ENCODE data around the gene DDIT3.
"Not testable (repeated sequence)": the region's sequence is repeated elsewhere in the genome, so short reads cannot be mapped to it uniquely, and the experiment has no call there.

Gene DDIT3

DNA sequence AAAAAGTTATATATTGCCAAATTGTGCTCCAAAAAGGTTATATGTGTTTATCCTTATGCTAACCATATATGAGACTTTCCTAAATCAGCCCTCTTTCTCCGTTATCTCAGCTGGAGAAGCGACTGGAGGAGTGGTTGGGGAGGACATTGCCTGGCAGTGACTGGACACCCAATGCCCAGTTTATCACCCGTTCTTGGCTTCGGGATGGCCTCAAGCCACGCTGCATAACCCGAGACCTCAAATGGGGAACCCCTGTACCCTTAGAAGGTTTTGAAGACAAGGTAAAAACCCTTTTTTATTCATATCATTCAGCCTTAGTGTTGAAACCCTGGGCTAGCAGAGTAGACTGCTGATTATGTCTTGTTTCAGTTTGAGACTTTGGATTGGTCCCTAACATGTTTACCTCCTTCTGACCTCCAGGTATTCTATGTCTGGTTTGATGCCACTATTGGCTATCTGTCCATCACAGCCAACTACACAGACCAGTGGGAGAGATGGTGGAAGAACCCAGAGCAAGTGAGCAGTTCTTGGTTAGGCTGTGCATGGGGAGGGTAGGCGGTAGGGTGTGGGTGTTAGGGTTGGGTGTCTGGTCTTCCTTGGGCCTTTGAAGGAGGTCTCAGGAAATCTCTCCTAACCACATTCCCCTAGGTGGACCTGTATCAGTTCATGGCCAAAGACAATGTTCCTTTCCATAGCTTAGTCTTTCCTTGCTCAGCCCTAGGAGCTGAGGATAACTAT lies 8.6 kb downstream of the DDIT3 start:
- no peak for DNase-seq

DNA sequence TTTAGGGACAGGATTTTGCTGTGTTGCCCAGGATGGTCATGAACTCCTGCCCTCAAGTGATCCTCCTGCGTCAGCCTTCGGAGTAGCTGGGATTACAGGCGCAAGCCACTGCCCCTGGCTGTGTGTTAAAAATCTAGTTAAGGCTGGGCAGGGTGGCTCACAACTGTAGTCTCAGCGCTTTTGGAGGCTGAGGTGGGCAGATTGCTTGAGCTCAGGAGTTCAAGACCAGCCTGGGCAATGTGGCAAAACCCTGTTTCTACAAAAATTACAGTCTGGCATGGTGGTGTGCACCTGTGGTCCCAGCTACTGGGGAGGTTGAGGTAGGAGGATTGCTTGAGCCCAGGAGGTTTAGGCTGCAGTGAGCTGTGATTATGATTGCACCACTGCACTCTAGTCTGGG lies 9.2 kb downstream of the DDIT3 start:
- DNase-seq, result no peak

DNA sequence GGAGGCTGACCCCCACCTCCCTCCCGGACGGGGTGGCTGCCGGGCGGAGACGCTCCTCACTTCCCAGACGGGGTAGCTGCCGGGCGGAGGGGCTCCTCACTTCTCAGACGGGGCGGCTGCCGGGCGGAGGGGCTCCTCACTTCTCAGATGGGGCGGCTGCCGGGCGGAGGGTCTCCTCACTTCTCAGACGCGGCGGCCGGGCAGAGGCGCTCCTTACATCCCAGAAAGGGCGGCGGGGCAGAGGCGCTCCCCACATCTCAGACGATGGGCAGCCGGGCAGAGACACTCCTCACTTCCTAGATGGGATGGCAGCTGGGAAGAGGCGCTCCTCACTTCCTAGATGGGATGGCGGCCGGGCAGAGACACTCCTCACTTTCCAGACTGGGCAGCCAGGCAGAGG lies 12.5 kb downstream of the DDIT3 start:
- not testable (repeated sequence) for DNase-seq

DNA sequence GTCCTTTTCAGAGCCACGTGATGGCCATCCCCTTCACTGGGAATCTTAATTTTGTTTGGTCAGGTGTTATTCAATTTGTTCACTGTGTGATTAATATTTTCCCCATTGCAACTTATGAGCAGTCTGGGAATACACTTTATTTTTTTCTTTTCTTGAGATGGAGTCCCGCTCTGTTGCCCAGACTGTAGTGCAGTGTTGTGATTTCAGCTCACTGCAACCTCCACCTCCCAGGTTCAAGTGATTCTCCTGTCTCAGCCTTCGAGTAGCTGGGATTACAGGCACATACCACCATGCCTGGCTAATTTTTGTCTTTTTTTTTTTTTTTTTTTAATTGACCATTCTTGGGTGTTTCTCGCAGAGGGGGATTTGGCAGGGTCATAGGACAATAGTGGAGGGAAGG lies 13.8 kb downstream of the DDIT3 start:
- DNase-seq, result not testable (repeated sequence)

DNA sequence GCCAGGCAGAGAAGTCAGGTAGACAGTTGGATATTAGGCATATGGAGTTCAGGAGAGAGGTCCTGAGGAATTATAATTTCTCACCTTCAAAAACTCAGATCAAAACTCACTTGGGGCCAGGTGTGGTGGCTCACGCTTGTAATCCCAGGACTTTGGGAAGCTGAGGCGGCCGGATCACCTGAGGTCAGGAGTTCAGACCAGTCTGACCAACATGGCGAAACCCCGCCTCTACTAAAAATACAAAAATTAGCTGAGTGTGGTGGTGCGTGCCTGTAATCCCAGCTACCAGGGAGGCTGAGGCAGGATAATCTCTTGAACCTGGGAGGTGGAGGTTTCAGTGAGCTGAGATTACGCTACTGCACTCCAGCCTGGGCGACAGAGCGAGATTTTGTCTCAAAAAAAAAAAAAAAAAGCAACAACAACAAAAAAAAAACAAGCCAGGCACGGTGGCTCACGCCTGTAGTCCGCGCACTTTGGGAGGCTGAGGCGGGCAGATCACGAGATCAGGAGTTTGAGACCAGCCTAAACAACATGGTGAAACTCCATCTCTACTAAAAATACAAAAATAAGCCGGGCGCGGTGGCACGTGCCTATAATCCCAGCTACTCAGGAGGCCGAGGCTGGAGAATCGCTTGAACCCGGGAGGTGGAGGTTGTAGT lies 17.9 kb downstream of the DDIT3 start:
- not testable (repeated sequence) for DNase-seq

DNA sequence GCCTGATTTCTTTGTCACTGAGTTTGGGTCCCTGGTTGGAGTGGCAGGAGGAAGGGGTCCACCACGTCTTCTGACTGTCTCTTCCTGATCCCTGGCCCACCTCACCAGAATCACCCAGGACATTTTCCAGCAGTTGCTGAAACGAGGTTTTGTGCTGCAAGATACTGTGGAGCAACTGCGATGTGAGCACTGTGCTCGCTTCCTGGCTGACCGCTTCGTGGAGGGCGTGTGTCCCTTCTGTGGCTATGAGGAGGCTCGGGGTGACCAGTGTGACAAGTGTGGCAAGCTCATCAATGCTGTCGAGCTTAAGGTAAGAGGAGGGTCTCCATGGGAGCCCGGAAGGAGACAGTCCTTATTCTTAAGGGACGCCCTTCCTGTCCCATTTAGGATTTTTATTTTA lies 20.1 kb downstream of the DDIT3 start:
- DNase-seq, result no peak

DNA sequence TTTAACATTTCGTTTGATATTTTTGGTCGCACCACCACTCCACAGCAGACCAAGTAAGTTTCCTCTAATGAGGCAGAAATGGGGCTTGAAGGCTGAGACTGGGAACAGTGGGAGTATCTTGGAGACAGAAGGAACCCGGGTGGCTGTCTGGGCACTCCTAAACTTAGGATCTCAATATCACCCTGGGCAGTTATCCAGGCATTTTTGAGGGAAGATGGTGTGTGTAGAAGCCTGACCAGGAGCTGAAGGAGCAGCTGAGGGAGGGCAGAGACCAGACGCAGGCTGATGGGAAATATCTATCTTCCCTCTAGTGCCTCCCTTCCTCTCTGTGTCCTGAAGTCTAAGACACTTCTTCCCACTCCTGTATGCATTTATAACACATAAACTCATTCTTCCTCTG lies 21.7 kb downstream of the DDIT3 start:
- DNase-seq, result no peak

DNA sequence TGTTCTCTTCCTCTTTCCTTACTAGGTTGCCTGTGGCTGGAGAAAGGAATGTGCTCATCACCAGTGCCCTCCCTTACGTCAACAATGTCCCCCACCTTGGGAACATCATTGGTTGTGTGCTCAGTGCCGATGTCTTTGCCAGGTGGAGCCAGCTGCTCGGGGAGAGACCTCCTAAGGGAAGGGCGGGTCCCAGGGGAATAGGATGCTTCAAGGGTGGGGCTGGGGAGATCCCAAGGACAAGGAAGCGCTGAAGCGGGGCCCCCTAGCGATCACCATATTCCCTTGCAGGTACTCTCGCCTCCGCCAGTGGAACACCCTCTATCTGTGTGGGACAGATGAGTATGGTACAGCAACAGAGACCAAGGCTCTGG lies 22.2 kb downstream of the DDIT3 start:
- DNase-seq, result no peak

DNA sequence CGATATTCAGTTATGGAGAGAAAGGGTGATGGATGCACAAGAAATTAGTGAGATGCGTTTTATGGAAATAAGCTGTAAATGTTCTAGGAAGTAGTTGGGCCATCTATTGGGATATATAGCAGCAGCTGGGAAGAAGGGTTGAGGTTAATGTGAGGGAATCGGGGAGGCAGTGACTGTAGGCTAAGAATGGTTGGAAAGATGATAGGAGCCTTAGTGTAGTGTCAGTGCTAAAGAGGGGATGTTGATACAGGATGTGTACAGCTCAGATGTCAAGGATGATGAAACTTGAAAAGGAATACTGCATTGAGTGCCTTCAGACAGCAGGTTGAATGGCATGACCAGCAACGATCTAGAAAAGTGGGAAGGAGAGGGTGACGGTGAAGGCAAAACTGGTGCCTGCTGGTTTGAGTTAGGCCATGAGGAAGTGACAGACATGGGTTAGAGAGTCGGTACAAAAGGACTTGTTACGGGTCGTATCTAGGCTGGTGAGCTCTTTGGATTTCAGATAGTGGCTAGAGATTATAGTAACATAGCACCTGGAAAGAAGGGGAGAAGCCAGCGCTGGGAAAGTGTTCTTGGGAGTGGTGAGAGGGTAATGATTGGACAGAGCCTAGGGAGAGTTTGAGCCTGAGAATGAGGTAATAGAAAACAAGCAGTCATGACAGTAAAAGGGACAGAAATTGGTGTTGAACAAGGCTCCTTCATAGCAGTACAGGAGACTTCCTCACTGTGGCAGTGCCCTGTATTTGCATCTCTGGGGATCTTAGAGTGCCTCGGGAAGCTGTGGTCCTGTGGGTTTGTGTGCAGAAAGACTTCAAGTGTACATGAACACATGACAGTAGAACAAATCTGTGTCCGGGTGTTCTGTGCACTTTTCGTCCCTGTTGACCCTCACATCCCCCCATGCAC lies 22.8 kb downstream of the DDIT3 start:
- no peak for DNase-seq

DNA sequence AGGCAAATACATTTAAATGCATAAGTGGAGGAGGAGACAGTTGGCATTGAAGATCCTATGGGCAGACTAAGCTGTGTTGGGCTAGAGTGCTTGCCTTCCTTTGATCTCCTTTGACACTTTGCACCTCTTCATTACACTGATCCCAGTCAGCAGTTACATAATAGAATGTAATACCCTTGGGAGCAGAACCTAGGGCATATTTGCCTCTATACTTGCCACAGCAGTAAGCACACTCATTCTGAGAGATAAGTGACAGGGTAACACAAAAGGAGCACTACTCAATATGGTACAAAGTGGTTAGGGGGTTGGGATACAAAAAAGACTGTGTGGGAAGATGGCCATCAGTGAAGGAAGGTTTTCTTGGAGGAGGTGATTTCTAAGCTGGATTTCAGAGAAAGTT lies 23.5 kb downstream of the DDIT3 start:
- DNase-seq, result no peak

DNA sequence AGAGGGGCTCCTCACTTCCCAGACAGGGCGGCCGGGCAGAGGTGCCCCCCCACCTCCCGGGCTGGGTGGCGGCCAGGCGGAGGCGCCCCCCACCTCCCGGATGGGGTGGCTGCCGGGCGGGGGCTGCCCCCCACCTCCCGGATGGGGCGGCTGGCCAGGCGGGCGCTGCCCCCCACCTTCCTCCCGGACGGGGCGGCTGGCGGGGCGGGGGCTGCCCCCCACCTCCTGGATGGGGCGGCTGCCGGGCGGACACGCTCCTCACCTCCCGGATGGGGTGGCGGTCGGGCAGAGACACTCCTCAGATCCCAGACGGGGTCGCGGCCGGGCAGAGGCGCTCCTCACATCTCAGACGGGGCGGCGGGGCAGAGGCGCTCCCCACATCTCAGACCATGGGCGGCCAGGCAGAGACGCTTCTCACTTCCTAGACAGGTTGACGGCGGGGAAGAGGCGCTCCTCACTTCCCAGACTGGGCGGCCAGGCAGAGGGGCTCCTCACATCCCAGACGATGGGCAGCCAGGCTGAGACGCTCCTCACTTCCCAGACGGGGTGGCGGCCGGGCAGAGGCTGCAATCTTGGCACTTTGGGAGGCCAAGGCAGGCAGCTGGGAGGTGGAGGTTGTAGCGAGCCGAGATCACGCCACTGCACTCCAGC lies 25.1 kb downstream of the DDIT3 start:
- DNase-seq, result not testable (repeated sequence)

DNA sequence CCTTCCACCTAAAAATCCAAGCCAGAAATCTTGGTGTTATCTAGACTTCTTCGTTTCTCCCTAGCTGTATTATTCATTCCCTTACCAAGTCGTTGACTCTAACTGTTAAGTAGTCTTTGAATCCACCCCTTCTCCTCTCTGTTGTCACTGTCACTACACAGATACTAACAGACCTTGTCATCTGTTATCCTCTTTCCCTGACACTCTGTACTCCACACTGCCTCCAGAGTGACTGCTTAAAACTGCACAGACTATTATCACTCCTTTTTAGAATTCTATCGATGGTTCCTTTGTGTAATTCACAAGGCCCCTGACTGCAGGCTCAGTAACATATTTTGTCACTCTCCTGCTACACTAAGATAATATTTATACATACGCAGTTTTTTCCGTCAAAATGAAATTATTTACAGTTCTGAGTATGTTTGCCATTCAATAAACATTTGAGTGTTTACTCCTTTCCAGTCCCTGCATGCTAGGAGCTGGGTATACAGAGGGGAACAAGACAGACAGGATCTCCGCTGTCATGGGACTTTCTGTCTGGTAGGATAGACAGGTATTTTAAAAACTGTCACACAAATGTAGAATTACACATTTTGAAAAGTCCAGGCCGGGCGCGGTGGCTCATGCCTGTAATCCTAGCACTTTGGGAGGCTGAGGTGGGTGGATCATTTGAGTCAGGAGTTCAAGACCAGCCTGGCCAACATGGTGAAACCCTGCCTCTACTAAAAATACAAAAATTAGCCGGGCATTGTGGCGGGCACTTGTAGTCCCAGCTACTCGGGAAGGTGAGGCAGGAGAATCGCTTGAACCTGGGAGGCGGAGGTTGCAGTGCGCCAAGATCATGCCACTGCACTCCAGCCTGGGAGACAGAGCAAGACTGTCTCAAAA lies 28.7 kb downstream of the DDIT3 start:
- peak in 1 of 2 experiments; percentile 49 for DNase-seq

DNA sequence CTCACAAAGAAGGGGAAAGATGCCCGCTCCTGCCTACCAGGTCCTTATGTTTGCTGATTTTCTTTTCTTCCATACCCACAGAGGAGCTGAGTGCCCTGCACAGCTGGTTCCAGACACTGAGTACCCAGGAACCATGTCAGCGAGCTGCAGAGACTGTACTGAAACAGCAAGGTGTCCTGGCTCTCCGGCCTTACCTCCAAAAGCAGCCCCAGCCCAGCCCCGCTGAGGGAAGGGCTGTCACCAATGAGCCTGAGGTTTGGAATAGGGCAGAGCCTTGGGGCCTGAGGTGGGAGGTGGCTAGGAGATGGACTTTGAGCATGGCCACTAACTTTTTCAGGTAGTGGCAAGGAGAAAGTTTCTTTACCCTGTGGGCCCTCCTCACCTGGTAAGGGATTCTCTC lies 30.2 kb downstream of the DDIT3 start:
- DNase-seq, result no peak

DNA sequence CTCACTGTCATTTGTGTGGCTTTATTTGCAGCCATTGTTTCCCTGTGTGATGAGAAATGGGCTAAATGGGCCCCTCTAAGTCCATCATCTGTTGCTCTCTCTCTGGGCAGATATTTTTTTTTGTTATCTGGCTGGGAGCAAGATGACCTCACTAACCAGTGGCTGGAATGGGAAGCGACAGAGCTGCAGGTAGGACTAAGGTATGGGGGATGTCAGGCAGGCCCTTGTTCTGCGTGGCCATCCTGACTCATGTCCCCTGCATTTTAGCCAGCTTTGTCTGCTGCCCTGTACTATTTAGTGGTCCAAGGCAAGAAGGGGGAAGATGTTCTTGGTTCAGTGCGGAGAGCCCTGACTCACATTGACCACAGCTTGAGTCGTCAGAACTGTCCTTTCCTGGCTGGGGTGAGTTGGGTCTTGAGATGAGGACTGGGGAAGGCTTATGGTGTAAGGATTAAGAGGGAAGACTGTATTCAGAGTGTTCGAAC lies 31.1 kb downstream of the DDIT3 start:
- DNase-seq, result no peak

DNA sequence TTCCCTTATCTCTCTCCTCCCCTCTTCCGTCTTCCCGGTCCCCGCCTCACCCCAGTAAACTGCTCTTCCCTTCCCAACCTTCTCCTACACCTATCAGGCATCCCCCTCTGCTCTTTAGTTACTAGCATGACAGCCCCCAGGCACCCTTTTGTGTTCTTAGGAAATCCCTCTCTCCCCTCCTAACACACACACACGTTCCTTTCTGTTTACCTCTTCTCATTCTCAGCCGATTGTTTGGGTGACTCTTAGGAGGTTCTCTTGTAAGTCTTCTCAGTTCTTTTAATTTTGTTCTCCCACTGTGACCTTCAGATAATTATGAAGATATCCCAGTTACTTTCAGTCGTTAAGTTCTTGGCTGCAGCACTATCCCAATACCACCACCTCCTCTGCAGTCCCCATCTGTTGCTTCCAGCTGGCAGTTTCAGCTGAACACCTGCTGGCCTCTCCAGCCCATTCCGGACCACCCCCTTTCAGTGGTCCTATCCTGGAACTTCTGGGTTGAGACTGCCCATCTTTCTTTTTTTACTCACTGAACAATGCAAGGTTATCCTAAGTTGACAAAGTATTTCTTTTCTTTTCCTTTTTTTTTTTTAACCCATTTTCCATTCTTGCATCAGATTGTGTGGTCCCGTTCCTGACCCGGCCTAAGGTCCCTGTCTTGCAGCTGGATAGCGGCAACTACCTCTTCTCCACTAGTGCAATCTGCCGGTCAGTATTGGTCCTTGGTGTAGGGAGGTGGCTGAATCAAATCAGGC lies 31.7 kb downstream of the DDIT3 start:
- no peak for DNase-seq

DNA sequence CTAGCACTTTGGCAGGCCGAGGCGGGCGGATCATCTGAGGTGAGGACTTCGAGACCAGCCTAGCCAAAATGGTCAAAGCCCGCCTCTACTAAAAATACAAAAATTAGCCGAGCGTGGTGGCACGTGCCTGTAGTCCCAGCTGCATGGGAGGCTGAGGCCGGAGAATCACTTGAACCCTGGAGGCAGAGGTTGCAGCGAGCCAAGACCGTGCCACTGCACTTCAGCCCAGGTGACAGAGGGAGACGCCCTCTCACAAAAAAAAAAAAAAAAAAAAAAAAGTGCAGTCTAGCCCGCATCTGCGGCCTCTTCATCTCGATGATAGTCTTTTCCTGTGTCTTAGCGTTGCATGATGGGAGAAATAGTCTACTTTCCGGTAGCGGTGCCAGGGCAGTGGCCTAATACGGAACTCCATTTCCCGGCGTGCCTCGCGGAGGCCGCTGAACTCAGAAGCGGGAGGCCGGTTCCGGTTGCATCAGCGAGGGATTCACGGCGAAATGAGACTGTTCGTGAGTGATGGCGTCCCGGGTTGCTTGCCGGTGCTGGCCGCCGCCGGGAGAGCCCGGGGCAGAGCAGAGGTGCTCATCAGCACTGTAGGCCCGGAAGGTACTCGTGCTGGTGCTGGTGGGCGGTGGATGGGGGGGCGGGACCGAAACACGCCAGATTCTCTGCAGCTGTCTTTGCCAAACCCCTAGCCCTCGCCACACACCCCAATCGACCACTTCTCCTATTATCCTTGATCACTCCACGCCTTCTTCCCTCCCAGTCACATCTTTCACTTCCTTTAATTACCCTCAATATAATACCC lies 32.5 kb downstream of the DDIT3 start, which contains the start of gene MARS1:
TSS of gene MARS1 (plus strand) at position 472 of the 805 bp plus-strand sequence. CDS start at position 495, 23 bp downstream.
- peak; percentile 94 to 98 for DNase-seq

DNA sequence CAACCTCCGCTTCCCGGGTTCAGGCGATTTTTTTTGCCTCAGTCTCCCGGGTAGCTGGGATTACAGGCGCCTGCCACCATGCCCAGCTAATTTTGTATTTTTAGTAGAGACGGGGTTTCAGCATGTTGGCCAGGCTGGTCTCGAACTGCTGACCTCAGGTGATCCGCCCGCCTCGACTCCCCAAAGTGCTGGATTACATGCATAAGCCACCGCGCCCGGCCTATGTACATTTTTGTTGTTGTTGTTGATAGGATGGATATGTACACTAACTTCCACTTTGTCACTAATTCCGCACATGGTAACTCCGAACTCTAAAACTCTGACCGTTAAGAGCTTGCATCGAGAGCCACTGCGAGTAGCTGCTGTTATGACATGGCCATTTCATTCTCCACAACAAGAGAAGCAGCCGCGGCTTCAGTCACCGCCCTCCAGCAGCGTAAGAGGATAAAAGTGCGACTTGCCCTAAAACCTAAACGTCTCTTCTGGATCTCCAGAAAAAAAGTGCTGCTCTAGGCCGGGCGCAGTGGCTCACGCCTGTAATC lies 33.2 kb downstream of the DDIT3 start:
- no peak for DNase-seq

DNA sequence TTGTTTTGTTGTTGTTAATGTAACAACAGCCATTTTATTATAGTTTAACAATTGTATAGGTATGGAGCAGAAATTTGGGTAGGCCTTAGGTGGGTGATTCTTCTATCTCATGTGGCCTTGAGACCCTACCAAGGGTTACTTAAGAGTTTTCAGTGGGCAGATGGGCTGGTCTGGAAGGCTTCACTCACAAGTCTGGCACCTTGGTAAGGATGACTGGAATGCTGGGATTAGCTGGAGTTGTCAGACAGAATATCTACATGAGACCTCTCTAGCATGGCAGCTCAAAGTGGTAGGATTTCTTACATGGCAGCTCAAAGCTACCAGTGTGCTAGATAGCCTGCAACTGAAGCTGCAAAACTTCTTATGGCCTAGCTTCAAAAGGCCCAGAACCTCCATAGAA lies 34.6 kb downstream of the DDIT3 start:
- DNase-seq, result no peak

DNA sequence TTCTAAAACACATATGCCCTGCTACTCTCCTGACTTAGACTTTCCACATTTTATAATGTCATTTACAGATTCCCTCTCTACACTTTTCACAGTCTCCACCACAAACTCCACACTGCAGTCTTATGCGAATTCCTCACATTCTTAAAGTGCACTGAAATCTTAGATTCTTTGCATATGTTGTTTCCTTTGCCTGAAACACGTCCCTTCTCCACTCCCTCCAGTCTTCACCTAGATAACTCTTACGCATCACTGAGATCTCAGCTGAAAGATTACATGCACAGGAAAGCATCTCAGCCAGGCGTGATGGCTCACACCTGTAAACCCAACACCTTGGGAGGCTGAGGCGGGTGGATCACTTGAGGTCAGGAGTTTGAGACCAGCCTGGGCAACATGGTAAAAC lies 36.8 kb downstream of the DDIT3 start:
- DNase-seq, result no peak

DNA sequence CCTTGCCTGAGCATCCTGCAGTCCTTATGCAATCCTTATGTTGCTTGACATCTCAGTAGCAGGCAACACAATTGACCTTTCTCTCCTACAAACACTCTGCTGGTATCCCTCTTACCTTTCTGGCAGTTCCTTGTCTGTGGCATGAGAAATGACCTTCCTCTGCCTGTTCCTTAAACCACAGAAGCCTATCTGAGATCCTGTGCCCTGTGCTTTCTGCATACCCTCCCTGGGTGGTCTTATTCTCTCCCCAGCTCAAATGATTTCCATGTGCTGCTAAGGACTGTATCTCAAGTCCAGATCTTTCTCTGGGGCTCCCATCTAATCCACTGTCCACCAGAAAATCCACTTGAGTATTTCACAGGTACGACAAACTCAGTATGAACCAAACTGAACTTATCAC lies 38.6 kb downstream of the DDIT3 start:
- DNase-seq, result no peak

Data from SW 1271 (cell line).